Aorta (tissue), 5 donors: ENCODE data around the gene PUS7L. TPM values are rescaled to one million over a fixed set of nuclear protein-coding genes. Genes with fewer than 3 reads are reported as not detected.
"Not testable (repeated sequence)": the region's sequence is repeated elsewhere in the genome, so short reads cannot be mapped to it uniquely, and the experiment has no call there.

Experiments used
- ATAC-seq: fragments of 200-7000 bp; cut with Tn5 transposase; one replicate; pipeline ENCODE4 v1.9.1; 2022; ENCODE audit warnings: moderate library complexity; ENCODE audit not compliant: low FRiP score
- DNase-seq, 2 donors: peaks; one replicate each; pipeline ENCODE4 v3.0.0-alpha.2; 2020
- H3K27ac ChIP-seq, 2 donors: one replicate each; pipeline ENCODE4 v1.5.1; 2013; ENCODE audit warnings: low read length in 2 of 2, mild to moderate bottlenecking in 2 of 2, moderate library complexity in 2 of 2, control low read depth in 1 of 2, inconsistent platforms in 1 of 2, low read depth in 1 of 2
- H3K27me3 ChIP-seq, 2 donors: one replicate each; pipeline ENCODE4 v1.6.1; 2013; ENCODE audit warnings: control low read depth in 1 of 2, low read length in 1 of 2, mild to moderate bottlenecking in 1 of 2, moderate library complexity in 1 of 2; ENCODE audit not compliant: insufficient read depth in 2 of 2, control insufficient read depth in 1 of 2
- H3K36me3 ChIP-seq, 2 donors: one replicate each; pipeline ENCODE4 v1.6.1; 2013; ENCODE audit warnings: control low read depth in 1 of 2, low read length in 1 of 2, mild to moderate bottlenecking in 1 of 2; ENCODE audit not compliant: insufficient read depth in 2 of 2, control insufficient read depth in 1 of 2
- H3K4me1 ChIP-seq, 2 donors: one replicate each; pipeline ENCODE4 v1.6.1; 2013; ENCODE audit warnings: low read length in 2 of 2, control low read depth in 1 of 2, mild to moderate bottlenecking in 1 of 2, moderate library complexity in 1 of 2; ENCODE audit not compliant: insufficient read depth in 2 of 2, control insufficient read depth in 1 of 2
- H3K4me3 ChIP-seq, 2 donors: one replicate each; pipeline ENCODE4 v1.5.1; 2013; ENCODE audit warnings: low read length in 2 of 2, control low read depth in 1 of 2, mild to moderate bottlenecking in 1 of 2
- H3K9me3 ChIP-seq: one replicate; pipeline ENCODE4 v1.6.1; 2013; ENCODE audit warnings: mild to moderate bottlenecking, low read length; ENCODE audit not compliant: control insufficient read depth
- WGBS, 2 donors: extraction: QIAGEN DNeasy Blood & Tissue Kit; methylation state at CpG; one replicate each; pipeline ENCODE4 v1.1.7; 2013; 5-methylcytosine and 5-hydroxymethylcytosine counted together
- intact Hi-C, 2 donors: fragments of 100-400 bp; cut with DNase I; formaldehyde crosslinking; loops; one replicate each; pipeline versions ENCODE4 v1.14.2 to v1.15.0; 2022
- polyA plus RNA-seq, 2 donors: library from polyadenylated mRNA; stranded (reverse); fragments of 200-250 nt; gene quantifications; one replicate each; pipeline ENCODE4 v1.2.3, GENCODE V29; 2013
- total RNA-seq, 2 donors: library from RNA; stranded (reverse); fragmentation: NEBNext Ultra II Directional; extraction: Animal tissue kit (Norgen Biotek cat#: 25700); gene quantifications; one replicate each; pipeline ENCODE4 v1.2.1, GENCODE V29; 2021
- donor health status: healthy with polysubstance abuse.
- donor health status: Bipolar disorder and iron deficiency.
- donor health status: DM: no; HTN: no; CAD: no.
- donor health status: DM: no; HTN: no; CAD: no.
- donor health status: DM: yes; HTN: yes; CAD: no.

PUS7L gene
- total and polyA plus RNA-seq, 4 donors, result 1.9 to 13.7 (median 9.1) TPM

DNA sequence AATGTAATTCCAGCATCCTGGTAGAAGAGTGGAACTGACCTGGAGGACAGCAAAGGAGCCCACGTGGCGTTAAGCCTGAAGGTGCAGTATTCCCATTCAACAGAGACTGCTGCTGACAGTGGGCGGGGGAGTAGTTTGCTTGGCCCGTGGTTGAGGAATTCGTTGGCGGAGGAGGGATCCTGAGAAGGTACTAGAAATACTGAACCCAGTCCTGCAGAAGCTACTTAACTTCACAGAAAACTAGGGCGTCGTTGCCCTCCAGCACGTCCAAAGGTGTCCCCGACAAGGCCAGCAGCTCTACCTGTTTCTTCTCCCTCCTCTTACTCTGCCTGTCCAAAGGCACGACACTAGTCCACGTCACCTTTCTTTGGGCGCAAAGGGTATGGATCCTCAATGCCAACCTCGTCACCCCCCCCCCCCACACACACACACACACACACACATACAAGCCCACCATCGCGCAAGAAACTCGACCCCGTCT lies 303 bp downstream of the PUS7L start:
- H3K27ac ChIP-seq, result peak overlapping the region in 1 of 2 donors; percentile 0
- peak overlapping the region; percentile 0 to 33 for H3K4me3 ChIP-seq
- ATAC-seq (peak; percentile 31), DNase-seq (peak in 1 of 2 donors; percentile 51)
- H3K9me3 ChIP-seq, result no peaks in the 10 kb centered on the region
- WGBS, 2 donors, result 0 to 1% methylated on average over 15 to 18 of the region's 18 CpGs
- intact Hi-C loops, result no loop called here
- H3K4me1 ChIP-seq, result peaks cover 6 to 7% of the 10 kb centered on the region in 2 donors
- H3K27me3 ChIP-seq, result no peaks in the 10 kb centered on the region
- no peaks in the 10 kb centered on the region for H3K36me3 ChIP-seq

DNA sequence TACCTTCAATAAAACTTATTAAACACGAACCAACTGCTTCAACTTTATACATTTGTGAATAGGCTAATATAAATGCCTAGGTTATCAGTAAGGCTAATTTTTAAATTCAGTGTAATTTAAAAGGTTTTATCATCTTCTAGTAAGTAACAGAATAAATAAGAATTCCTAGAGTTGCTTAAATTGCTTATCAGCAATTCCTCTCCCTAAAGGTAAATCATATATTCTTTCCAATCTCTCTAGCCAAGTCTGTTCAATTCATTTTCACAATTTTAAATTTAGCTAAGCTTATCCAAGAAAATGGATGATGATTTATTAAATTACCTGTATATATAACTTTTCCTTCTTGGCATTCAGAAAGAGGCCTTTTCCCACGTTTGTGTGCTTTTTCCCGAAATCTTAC lies 4.6 kb downstream of the PUS7L start:
- H3K4me3 ChIP-seq, result no peak overlapping the region
- peaks cover 1% of the 10 kb centered on the region for H3K9me3 ChIP-seq
- DNase-seq (no peak), ATAC-seq (no peak)
- H3K4me1 ChIP-seq, result no peaks in the 10 kb centered on the region
- WGBS, 2 donors, result 81 to 90% methylated on average over 3 of the region's 3 CpGs
- intact Hi-C loops, result no loop called here
- H3K36me3 ChIP-seq, result peaks cover 0 to 1% of the 10 kb centered on the region in 2 donors
- no peaks in the 10 kb centered on the region for H3K27me3 ChIP-seq
- no peak overlapping the region for H3K27ac ChIP-seq

DNA sequence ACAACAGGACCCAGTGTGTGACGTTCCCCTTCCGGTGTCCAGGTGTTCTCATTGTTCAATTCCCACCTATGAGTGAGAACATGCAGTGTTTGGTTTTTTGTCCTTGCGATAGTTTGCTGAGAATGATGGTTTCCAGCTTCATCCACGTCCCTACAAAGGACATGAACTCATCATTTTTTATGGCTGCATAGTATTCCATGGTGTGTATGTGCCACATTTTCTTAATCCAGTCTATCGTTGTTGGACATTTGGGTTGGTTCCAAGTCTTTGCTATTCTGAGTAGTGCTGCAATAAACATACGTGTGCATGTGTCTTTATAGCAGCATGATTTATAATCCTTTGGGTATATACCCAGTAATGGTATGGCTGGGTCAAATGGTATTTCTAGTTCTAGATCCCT lies 7.2 kb downstream of the PUS7L start:
- ATAC-seq, DNase-seq, H3K27ac ChIP-seq, H3K9me3 ChIP-seq, H3K27me3 ChIP-seq, H3K4me1 ChIP-seq, intact Hi-C loops, H3K4me3 ChIP-seq, H3K36me3 ChIP-seq: not testable (repeated sequence)
- 97 to 100% methylated on average over 4 to 5 of the region's 6 CpGs for WGBS, 2 donors

DNA sequence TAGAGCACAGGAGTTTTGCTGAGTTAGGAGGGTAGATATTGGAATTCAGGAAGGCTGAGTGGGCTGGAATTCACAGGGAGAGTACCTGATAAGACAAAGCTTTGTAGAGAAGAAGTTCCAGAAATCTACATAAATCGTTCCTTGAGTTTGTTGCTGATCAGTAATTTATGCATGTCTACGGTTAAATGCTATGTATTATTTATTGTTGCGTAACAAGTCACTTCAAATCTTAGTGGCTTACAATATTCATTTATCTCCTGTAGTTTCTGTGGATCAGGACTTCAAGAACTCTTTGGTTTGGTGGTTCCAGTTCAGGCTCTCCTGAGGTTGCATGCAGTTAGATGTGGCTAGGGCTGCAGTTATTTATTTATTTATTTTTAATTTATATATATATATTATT lies 7.8 kb downstream of the PUS7L start:
- Histone ChIP-seq H3K27me3 (no peaks in the 10 kb centered on the region), H3K36me3 (peaks cover 0 to 1% of the 10 kb centered on the region in 2 donors), H3K4me1 (no peaks in the 10 kb centered on the region), H3K27ac (no peak overlapping the region), H3K4me3 (no peak overlapping the region), H3K9me3 (peaks cover 1% of the 10 kb centered on the region)
- DNase-seq (no peak), ATAC-seq (no peak)
- intact Hi-C loops, result no loop called here
- WGBS, 2 donors, result 97 to 98% methylated on average over 3 of the region's 3 CpGs

DNA sequence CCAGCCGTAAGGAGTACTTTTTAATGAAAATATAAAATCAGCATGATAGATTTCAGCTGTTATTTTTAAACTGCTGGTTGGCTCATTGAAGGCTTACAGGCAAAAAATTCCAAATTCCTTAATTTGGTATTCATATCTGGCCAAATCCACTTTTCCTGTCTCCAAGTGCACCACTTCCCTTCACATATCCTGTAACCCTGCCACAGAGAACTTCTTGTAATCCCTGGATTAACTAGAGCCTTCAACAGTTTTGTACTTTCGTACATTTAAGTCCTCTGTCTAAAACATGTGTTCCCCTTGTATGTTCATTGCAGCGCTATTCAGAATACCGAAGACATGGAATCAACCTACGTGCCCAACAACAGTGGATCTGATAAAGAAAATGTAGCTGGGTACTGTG lies 9.6 kb downstream of the PUS7L start:
- no peaks in the 10 kb centered on the region for H3K27me3 ChIP-seq
- H3K36me3 ChIP-seq, result peaks cover 3% of the 10 kb centered on the region in 2 donors
- H3K4me1 ChIP-seq, result no peaks in the 10 kb centered on the region
- ATAC-seq (no peak), DNase-seq (no peak)
- no peak overlapping the region for H3K4me3 ChIP-seq
- peaks cover 1% of the 10 kb centered on the region for H3K9me3 ChIP-seq
- intact Hi-C loops, result no loop called here
- H3K27ac ChIP-seq, result no peak overlapping the region
- 80 to 94% methylated on average over 5 of the region's 5 CpGs for WGBS, 2 donors

DNA sequence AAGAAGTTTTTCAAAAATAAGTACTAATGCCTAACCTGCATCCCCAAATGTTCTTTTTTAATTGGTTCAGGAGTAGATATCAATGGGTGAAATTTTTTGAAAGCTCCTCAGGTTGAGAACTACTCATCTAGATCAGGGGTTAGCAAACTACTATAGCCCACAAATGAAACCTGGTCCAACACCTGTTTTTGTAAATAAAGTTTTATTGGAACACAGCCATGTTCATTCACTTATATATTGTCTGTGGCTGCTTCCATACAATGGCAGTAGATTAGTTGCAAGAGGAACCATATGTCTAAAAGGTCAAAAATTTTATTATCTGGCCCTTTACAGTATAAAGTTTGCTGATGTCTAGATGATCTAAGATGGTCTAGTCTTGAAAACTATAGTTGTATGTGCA lies 13.8 kb downstream of the PUS7L start:
- DNase-seq (no peak), ATAC-seq (no peak)
- Histone ChIP-seq H3K36me3 (peaks cover 2 to 6% of the 10 kb centered on the region in 2 donors), H3K4me3 (no peak overlapping the region), H3K9me3 (no peaks in the 10 kb centered on the region), H3K27ac (no peak overlapping the region), H3K4me1 (no peaks in the 10 kb centered on the region), H3K27me3 (no peaks in the 10 kb centered on the region)
- intact Hi-C loops, result no loop called here

DNA sequence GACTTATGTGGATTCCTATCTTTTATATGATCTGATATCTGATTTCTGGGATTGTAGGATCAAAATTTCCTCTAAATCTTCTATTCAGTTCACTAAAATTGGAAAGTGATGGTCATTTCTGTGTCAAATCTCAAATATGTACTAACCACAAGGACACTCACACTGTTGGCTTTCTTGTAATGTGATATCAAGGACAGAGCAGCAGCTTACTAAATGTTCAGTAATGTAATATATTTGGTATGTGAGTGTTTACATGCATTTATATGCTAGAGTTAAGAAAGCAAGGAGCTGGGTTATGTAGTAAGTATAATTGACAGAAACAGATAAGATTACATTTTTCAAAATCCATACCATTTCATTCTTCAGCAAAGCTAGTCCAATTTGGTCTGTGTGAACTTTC lies 16.5 kb downstream of the PUS7L start:
- DNase-seq (no peak), ATAC-seq (no peak)
- H3K36me3 ChIP-seq, result peaks cover 2 to 6% of the 10 kb centered on the region in 2 donors

DNA sequence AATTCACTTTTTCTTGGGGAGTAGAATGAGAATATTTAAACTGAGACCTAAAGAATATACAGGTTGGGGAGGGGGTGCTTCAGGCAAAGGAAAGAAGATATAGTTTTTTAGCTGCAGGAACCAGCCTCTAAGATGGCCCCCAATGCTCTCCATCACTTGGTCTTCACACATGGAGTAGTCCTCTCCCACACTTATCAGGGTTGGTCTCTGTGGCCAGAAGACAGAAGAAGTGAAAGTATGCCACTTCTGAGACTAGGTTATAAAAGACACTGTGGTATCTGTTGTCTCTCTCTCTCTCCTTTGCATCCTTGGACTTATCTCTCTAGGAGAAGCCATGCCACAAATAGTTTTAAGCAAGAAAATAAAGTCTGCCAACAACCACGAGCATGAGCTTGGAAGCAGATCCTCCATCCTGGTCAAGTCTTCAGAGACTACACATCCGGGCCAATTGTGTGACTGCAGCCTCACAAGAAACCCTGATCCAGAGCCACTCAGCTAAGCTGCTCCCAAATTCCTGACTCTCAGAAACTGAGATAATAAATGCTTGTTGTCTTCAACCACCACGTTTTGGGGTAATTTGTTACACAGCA lies 18.0 kb downstream of the PUS7L start:
- no peak for DNase-seq
- H3K9me3 ChIP-seq, result no peaks in the 10 kb centered on the region
- 50 to 52% methylated on average over 3 of the region's 3 CpGs for WGBS, 2 donors
- intact Hi-C loops, result no loop called here
- peaks cover 4 to 6% of the 10 kb centered on the region in 2 donors for H3K36me3 ChIP-seq
- H3K27me3 ChIP-seq, result no peaks in the 10 kb centered on the region
- no peaks in the 10 kb centered on the region for H3K4me1 ChIP-seq
- no peak overlapping the region for H3K27ac ChIP-seq
- ATAC-seq, result no peak
- H3K4me3 ChIP-seq, result no peak overlapping the region

More for the DNA sequence above, 16.5 kb downstream of the PUS7L start:
- no peak overlapping the region for H3K27ac ChIP-seq
- H3K4me1 ChIP-seq, result no peaks in the 10 kb centered on the region
- no peaks in the 10 kb centered on the region for H3K9me3 ChIP-seq
- no peaks in the 10 kb centered on the region for H3K27me3 ChIP-seq
- H3K4me3 ChIP-seq, result no peak overlapping the region
- intact Hi-C loops, result no loop called here

DNA sequence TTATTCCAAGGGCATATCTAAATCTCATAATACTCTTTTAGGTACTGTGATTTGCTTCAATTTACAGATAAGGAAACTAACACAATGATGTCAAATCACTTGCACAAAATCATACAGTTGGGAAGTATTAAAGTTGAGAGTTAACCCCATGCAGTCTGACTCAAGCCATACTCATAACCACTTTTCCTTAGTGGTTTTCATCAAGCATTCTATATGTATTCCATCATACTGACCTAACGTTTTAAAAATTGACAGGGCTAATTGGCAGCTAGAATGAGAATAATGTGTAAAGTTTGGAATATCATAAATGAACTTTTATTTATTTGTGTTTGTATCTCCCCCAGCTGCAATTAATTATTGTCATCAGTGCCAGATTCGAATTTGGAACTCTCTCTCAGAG lies 20.9 kb downstream of the PUS7L start:
- WGBS, 2 donors, result 8 to 12% methylated on average over 2 of the region's 2 CpGs
- Histone ChIP-seq H3K9me3 (no peaks in the 10 kb centered on the region), H3K36me3 (peaks cover 3 to 7% of the 10 kb centered on the region in 2 donors), H3K27me3 (no peaks in the 10 kb centered on the region), H3K4me3 (no peak overlapping the region), H3K4me1 (no peaks in the 10 kb centered on the region), H3K27ac (no peak overlapping the region)
- intact Hi-C loops, result no loop called here
- DNase-seq (no peak), ATAC-seq (no peak)
